H1 (cell line): ENCODE measurements around the gene HS1BP3. TPM values are rescaled to one million over a fixed set of nuclear protein-coding genes. Genes with fewer than 3 reads are reported as not detected.

ENCODE experiments used
- CTCF ChIA-PET: fragments of 300-600 bp; sonication (Branson Sonifier 250); formaldehyde crosslinking; loops from one replicate; lab custom pipeline; 2021; ENCODE audit not compliant: partially characterized antibody; lab: Charles Lee
- POLR2A ChIA-PET: fragments of 300-600 bp; sonication (Branson Sonifier 250); formaldehyde crosslinking; loops from one replicate; lab custom pipeline; 2021; ENCODE audit warnings: inconsistent platforms; ENCODE audit not compliant: partially characterized antibody; lab: Charles Lee
- DNase-seq, 2 experiments: peaks; one replicate each; pipeline versions ENCODE4 v3.0.0 to v3.0.0-alpha.2; 2010 to 2022; ENCODE audit warnings: low spot score in 2 of 2, low read depth in 1 of 2, mixed read lengths in 1 of 2
- FAIRE-seq: peaks from 2 replicates; lab custom pipeline; 2011; peaks lifted over from hg19 to GRCh38; lab: Jason Lieb, UNC
- H2AFZ ChIP-seq: 2 replicates; pipeline ENCODE4 v1.8.1; 2012; ENCODE audit warnings: low read length, inconsistent platforms
- H2AK5ac ChIP-seq: 2 replicates; pipeline ENCODE4 v1.6.1; 2013; ENCODE audit warnings: low read depth, low read length
- H2BK120ac ChIP-seq: replicated peaks from 2 replicates; pipeline ENCODE3; 2013; ENCODE audit warnings: low read depth, low read length, inconsistent platforms
- H2BK12ac ChIP-seq: 2 replicates; pipeline ENCODE4 v1.6.1; 2013; ENCODE audit warnings: low read depth, low read length
- H2BK15ac ChIP-seq: 2 replicates; pipeline ENCODE4 v1.6.1; 2013; ENCODE audit warnings: low read length
- H2BK20ac ChIP-seq: 2 replicates; pipeline ENCODE4 v1.6.1; 2013; ENCODE audit warnings: low read length
- H2BK5ac ChIP-seq: 2 replicates; pipeline ENCODE4 v1.6.1; 2013; ENCODE audit warnings: low read depth, low read length
- H3K14ac ChIP-seq: 2 replicates; pipeline ENCODE4 v1.6.1; 2013; ENCODE audit warnings: inconsistent platforms; ENCODE audit not compliant: insufficient read length
- H3K18ac ChIP-seq: 2 replicates; pipeline ENCODE4 v1.6.1; 2013; ENCODE audit warnings: low read length; ENCODE audit errors: extremely low read depth
- H3K23ac ChIP-seq: 2 replicates; pipeline ENCODE4 v1.6.1; 2013; ENCODE audit warnings: inconsistent platforms; ENCODE audit not compliant: insufficient read length
- H3K23me2 ChIP-seq: 2 replicates; pipeline ENCODE4 v1.6.1; 2013; ENCODE audit warnings: low read depth, low read length
- H3K27ac ChIP-seq: 2 replicates; pipeline ENCODE4 v1.6.1; 2011; ENCODE audit warnings: low read depth, low read length, inconsistent platforms
- H3K27me3 ChIP-seq, 4 experiments: replicated peaks in 1 of 4; 1 replicate in 1 of 4; 2 replicates in 3 of 4; pipeline versions ENCODE4 v1.6.1 to v1.8.1; 2011 to 2013; ENCODE audit warnings: low read length in 3 of 4, mild to moderate bottlenecking in 3 of 4, inconsistent platforms in 2 of 4, mixed read lengths in 2 of 4, moderate library complexity in 1 of 4; ENCODE audit not compliant: control insufficient read depth in 3 of 4, insufficient read depth in 3 of 4; ENCODE audit errors: extremely low read depth in 1 of 4
- H3K36me3 ChIP-seq, 4 experiments: 2 replicates each; pipeline versions ENCODE4 v1.6.1 to v1.8.1; 2011 to 2013; ENCODE audit warnings: mild to moderate bottlenecking in 4 of 4, low read length in 3 of 4, moderate library complexity in 2 of 4, control low read depth in 1 of 4, inconsistent platforms in 1 of 4; ENCODE audit not compliant: insufficient read depth in 4 of 4, control insufficient read depth in 2 of 4
- H3K4ac ChIP-seq: replicated peaks from 2 replicates; pipeline ENCODE3; 2013; ENCODE audit warnings: low read length, low read depth, mixed read lengths, inconsistent platforms; ENCODE audit not compliant: insufficient read length
- H3K4me1 ChIP-seq, 4 experiments: replicated peaks in 1 of 4; 1 replicate in 1 of 4; 2 replicates in 3 of 4; pipeline versions ENCODE4 v1.6.1 to v1.8.1; 2011 to 2013; ENCODE audit warnings: low read length in 3 of 4, inconsistent platforms in 2 of 4, mixed read lengths in 1 of 4; ENCODE audit not compliant: insufficient read depth in 4 of 4, control insufficient read depth in 3 of 4
- H3K4me2 ChIP-seq, 2 experiments: 2 replicates each; pipeline versions ENCODE4 v1.6.1 to v1.8.1; 2011 to 2013; ENCODE audit warnings: low read depth in 2 of 2, low read length in 2 of 2, control low read depth in 1 of 2, inconsistent platforms in 1 of 2, mild to moderate bottlenecking in 1 of 2; ENCODE audit not compliant: insufficient read depth in 1 of 2
- H3K4me3 ChIP-seq, 4 experiments: fragments of 200-600, 300-600 bp in 1 of 4; sonication (generic), shearing (Covaris generic), sonication (Bioruptor Twin) in 1 of 4; 2 replicates each; pipeline versions ENCODE4 v1.5.1 to v1.8.1; 2011 to 2016; ENCODE audit warnings: low read length in 4 of 4, low read depth in 3 of 4, control low read depth in 2 of 4, inconsistent platforms in 2 of 4, mild to moderate bottlenecking in 2 of 4, mixed read lengths in 1 of 4, moderate library complexity in 1 of 4; ENCODE audit not compliant: insufficient read depth in 2 of 4; ENCODE audit errors: extremely low read depth in 1 of 4
- H3K56ac ChIP-seq: replicated peaks from 2 replicates; pipeline ENCODE3; 2013; ENCODE audit warnings: low read depth, mild to moderate bottlenecking, mixed read lengths, low read length, inconsistent platforms; ENCODE audit not compliant: insufficient read length
- H3K79me1 ChIP-seq: 2 replicates; pipeline ENCODE4 v1.6.1; 2013; ENCODE audit warnings: low read depth, low read length, control low read depth
- H3K79me2 ChIP-seq, 2 experiments: 2 replicates each; pipeline versions ENCODE4 v1.6.1 to v1.8.1; 2012 to 2013; ENCODE audit warnings: low read length in 2 of 2, mild to moderate bottlenecking in 2 of 2, inconsistent platforms in 1 of 2; ENCODE audit not compliant: insufficient read depth in 2 of 2, control insufficient read depth in 1 of 2
- H3K9ac ChIP-seq, 4 experiments: replicated peaks in 1 of 4; 1 replicate in 1 of 4; 2 replicates in 3 of 4; pipeline versions ENCODE4 v1.6.1 to v1.8.1; 2011 to 2013; ENCODE audit warnings: low read depth in 3 of 4, low read length in 3 of 4, control low read depth in 2 of 4, mild to moderate bottlenecking in 2 of 4, moderate library complexity in 2 of 4, inconsistent platforms in 1 of 4; ENCODE audit errors: extremely low read depth in 1 of 4
- H3K9me3 ChIP-seq, 2 experiments: 2 replicates each; pipeline versions ENCODE4 v1.6.1 to v1.8.1; 2012 to 2013; ENCODE audit warnings: mild to moderate bottlenecking in 2 of 2, moderate library complexity in 2 of 2, control low read depth in 1 of 2, inconsistent platforms in 1 of 2, low read depth in 1 of 2, low read length in 1 of 2, mixed read lengths in 1 of 2; ENCODE audit not compliant: insufficient read depth in 2 of 2
- H4K20me1 ChIP-seq, 2 experiments: replicated peaks in 1 of 2; 2 replicates each; pipeline versions ENCODE3 to v1.8.1; 2011 to 2013; ENCODE audit warnings: inconsistent platforms in 2 of 2, low read length in 2 of 2, mild to moderate bottlenecking in 1 of 2; ENCODE audit not compliant: insufficient read depth in 2 of 2, control insufficient read depth in 1 of 2
- H4K5ac ChIP-seq: 2 replicates; pipeline ENCODE4 v1.6.1; 2013; ENCODE audit warnings: low read length, low read depth, mixed read lengths, inconsistent platforms; ENCODE audit not compliant: insufficient read length
- H4K8ac ChIP-seq: 2 replicates; pipeline ENCODE4 v1.8.0; 2013; ENCODE audit warnings: mild to moderate bottlenecking, moderate library complexity, low read length, inconsistent platforms; ENCODE audit not compliant: insufficient read depth; ENCODE audit errors: extremely low read depth
- H4K91ac ChIP-seq: replicated peaks from 2 replicates; pipeline ENCODE3; 2013; ENCODE audit warnings: low read length, mixed read lengths, inconsistent platforms; ENCODE audit not compliant: insufficient read length
- CBX8 ChIP-seq: fragments of 300-800, 300-1000 bp; sonication (generic); IDR thresholded peaks from 2 replicates; pipeline ENCODE4 v1.7.1; 2016; ENCODE audit warnings: low read depth, low read length, borderline replicate concordance
- EZH2 ChIP-seq: fragments of 200-600 bp; sonication (generic); IDR thresholded peaks from 2 replicates; pipeline ENCODE4 v1.7.1; 2012; ENCODE audit warnings: low read depth, mild to moderate bottlenecking, moderate library complexity, low read length, inconsistent platforms; ENCODE audit not compliant: severe bottlenecking
- JUND ChIP-seq: IDR thresholded peaks from 2 replicates; pipeline ENCODE4 v1.6.1; 2011; ENCODE audit warnings: mild to moderate bottlenecking, improper control_type of control experiment, low read length
- NRF1 ChIP-seq: IDR thresholded peaks from 2 replicates; pipeline ENCODE4 v1.6.1; 2011; ENCODE audit warnings: mild to moderate bottlenecking, low read depth, low read length, improper control_type of control experiment
- PHF8 ChIP-seq: fragments of 200-600 bp; sonication (generic); conservative IDR thresholded peaks from 2 replicates; pipeline ENCODE4 v1.7.1; 2012; ENCODE audit warnings: low read depth, mild to moderate bottlenecking, inconsistent platforms, low read length, moderate library complexity
- RAD21 ChIP-seq, 2 experiments: IDR thresholded peaks in 1 of 2; conservative IDR thresholded peaks in 1 of 2; 2 replicates each; pipeline ENCODE4 v1.6.1; 2011; ENCODE audit warnings: low read depth in 2 of 2, low read length in 2 of 2, improper control_type of control experiment in 1 of 2, inconsistent platforms in 1 of 2, mild to moderate bottlenecking in 1 of 2, moderate library complexity in 1 of 2
- WGBS, 2 experiments: shearing (Covaris generic) in 1 of 2; methylation state at CpG; one replicate each; pipeline versions ENCODE4 v1.1.6 to v1.1.7; 2013 to 2015; ENCODE audit warnings: low lambda C conversion rate in 2 of 2, mixed read lengths in 2 of 2, inconsistent platforms in 1 of 2, low coverage in 1 of 2, missing lambda C conversion rate in 1 of 2; ENCODE audit not compliant: insufficient replicate concordance in 2 of 2, insufficient coverage in 1 of 2, insufficient read length in 1 of 2; ENCODE audit errors: extremely low coverage in 1 of 2, missing lambda C conversion rate in 1 of 2; 5-methylcytosine and 5-hydroxymethylcytosine counted together
- polyA plus RNA-seq, 7 experiments: library from polyadenylated mRNA; depleted of rRNA in 3 of 7; stranded (reverse) in 5 of 7; unstranded in 2 of 7; fragments of >200 nt in 5 of 7; fragments of 200-250 nt in 2 of 7; gene quantifications; 1 replicate in 5 of 7; 2 replicates in 1 of 7; 4 replicates in 1 of 7; pipeline versions ENCODE4 v1.2.1 to v1.2.3, GENCODE V29; 2011 to 2013; ENCODE audit warnings: missing spikeins in 2 of 7, mixed read lengths in 2 of 7
- total RNA-seq: library from RNA; stranded (reverse); fragmentation: NEBNext Ultra II Directional; extraction: Animal tissue kit (Norgen Biotek cat#: 25700); gene quantifications from 2 replicates; pipeline ENCODE4 v1.2.1, GENCODE V29; 2021
- TF ChIP-seq, protein P1 (sequence below), 3 experiments: IDR thresholded peaks; 1 replicate in 2 of 3; 2 replicates in 1 of 3; pipeline versions ENCODE4 v1.5.1 to v1.6.1; 2011; ENCODE audit warnings: low read length in 3 of 3, mild to moderate bottlenecking in 3 of 3, inconsistent platforms in 2 of 3, low read depth in 1 of 3, moderate library complexity in 1 of 3; ENCODE audit not compliant: insufficient read depth in 1 of 3; ENCODE audit errors: control extremely low read depth in 1 of 3

HS1BP3 gene
- total and polyA plus RNA-seq, 2 of the 8 experiments (the other 6 are each of a cell fraction or from before 2014, with no cell fraction given) = 11.1 to 11.3 TPM

DNA sequence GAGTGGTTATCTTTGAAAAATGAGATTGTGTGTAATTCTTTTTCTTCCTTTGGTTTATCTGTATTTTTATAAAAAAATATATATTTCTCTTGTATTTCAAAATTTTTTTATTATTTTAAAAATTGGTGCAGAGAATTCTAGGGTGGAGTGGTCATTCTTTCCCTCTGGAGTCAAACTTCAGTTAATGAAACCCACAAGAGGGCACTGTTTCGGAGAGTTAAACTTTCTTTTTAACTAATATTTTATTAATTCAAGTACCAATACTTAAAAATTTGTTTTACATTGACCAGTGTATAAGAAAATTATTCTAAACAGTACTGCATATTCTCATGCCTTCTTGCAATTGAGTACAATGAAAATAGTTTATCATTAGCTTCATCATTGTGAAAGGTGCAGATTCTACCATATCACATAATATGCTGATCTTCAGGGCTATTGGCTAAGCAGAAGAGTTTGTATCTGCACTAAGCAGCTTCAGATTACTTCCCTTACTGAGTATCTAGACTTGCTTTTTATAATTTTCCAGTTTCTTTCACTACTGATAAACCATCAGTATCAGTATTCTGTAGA is 50.1 kb downstream of the HS1BP3 start:
- Histone ChIP-seq H2BK15ac (no peak overlapping the region), H3K9ac (no peak overlapping the region), H3K79me1 (no peaks in the 10 kb centered on the region), H3K4me3 (no peak overlapping the region), H3K4me1 (peaks cover 0 to 1% (median 0%) of the 10 kb centered on the region in 4 experiments; a peak in 3 of 7 replicates), H3K27ac (no peak overlapping the region), H2AK5ac (no peak overlapping the region), H2BK120ac (no peak overlapping the region), H4K8ac (no peak overlapping the region), H3K9me3 (no peaks in the 10 kb centered on the region), H4K91ac (no peak overlapping the region), H4K5ac (no peak overlapping the region), H2AFZ (no peak overlapping the region), H3K23me2 (no peaks in the 10 kb centered on the region), H2BK20ac (no peak overlapping the region), H2BK5ac (no peak overlapping the region), H3K27me3 (no peaks in the 10 kb centered on the region), H2BK12ac (no peak overlapping the region), H3K56ac (no peak overlapping the region), H3K36me3 (no peaks in the 10 kb centered on the region), H3K23ac (no peak overlapping the region), H4K20me1 (no peaks in the 10 kb centered on the region), H3K14ac (no peak overlapping the region), H3K18ac (no peak overlapping the region), H3K4me2 (no peak overlapping the region), H3K4ac (no peak overlapping the region), H3K79me2 (no peaks in the 10 kb centered on the region)
- ChIA-PET POLR2A (interaction anchor here (0.6 to 1.5 kb wide), 2 partner anchors 154 to 156 kb away, joined by 3 to 4 read pairs; partner anchors contain the start of gene RHOB), CTCF (interaction anchor here (0.7 to 15.2 kb wide), 17 partner anchors 8 to 265 kb away, joined by 3 to 116 read pairs (median 4); no protein-coding TSS in a partner anchor)
- FAIRE-seq (no peak), DNase-seq (no peak)
- 57% methylated on average over 1 of the region's 1 CpG; no CpG with 5 or more reads in 1 of the 2 experiments for WGBS, 2 experiments
- TF ChIP-seq, protein P1, sequence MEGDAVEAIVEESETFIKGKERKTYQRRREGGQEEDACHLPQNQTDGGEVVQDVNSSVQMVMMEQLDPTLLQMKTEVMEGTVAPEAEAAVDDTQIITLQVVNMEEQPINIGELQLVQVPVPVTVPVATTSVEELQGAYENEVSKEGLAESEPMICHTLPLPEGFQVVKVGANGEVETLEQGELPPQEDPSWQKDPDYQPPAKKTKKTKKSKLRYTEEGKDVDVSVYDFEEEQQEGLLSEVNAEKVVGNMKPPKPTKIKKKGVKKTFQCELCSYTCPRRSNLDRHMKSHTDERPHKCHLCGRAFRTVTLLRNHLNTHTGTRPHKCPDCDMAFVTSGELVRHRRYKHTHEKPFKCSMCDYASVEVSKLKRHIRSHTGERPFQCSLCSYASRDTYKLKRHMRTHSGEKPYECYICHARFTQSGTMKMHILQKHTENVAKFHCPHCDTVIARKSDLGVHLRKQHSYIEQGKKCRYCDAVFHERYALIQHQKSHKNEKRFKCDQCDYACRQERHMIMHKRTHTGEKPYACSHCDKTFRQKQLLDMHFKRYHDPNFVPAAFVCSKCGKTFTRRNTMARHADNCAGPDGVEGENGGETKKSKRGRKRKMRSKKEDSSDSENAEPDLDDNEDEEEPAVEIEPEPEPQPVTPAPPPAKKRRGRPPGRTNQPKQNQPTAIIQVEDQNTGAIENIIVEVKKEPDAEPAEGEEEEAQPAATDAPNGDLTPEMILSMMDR (IDR thresholded peaks at IDR 0.05; ENCODE audit: control extremely low read depth in 1 of 3, insufficient read depth in 1 of 3, low read depth in 1 of 3, low read length in 3 of 3) = peak in 2 of 3 experiments; percentile 18 to 25; a peak in 2 of 4 replicates
- peak in 1 of 2 experiments; percentile 25; a peak in 2 of 4 replicates for TF ChIP-seq RAD21 (IDR thresholded peaks at IDR 0.05 in 1 of 2, conservative IDR thresholded peaks at IDR 0.05 in 1 of 2; ENCODE audit: low read depth in 2 of 2, low read length in 2 of 2)
- TF ChIP-seq NRF1 = no peak
- TF ChIP-seq JUND = no peak
- no peak for TF ChIP-seq EZH2
- no peak for TF ChIP-seq PHF8
- TF ChIP-seq CBX8 = no peak
